DND-41 (cell line): Measurements from ENCODE around the gene ZSWIM8.

Source experiments
- ATAC-seq: fragments of 200-7000 bp; cut with Tn5 transposase; 3 replicates; pipeline ENCODE4 v1.9.1; 2021; ENCODE audit warnings: low read depth; ENCODE audit not compliant: insufficient read depth
- DNase-seq: peaks from one replicate; pipeline ENCODE4 v3.0.0-alpha.2; 2020
- H2AFZ ChIP-seq: 2 replicates; pipeline ENCODE4 v1.6.0; 2012; ENCODE audit warnings: low read depth, low read length
- H3K27ac ChIP-seq: 2 replicates; pipeline ENCODE4 v1.5.1; 2012; ENCODE audit warnings: low read length, inconsistent platforms
- H3K27me3 ChIP-seq: fragments of 200-600 bp; sonication (generic); 2 replicates; pipeline ENCODE4 v1.6.0; 2012; ENCODE audit warnings: low read length, mild to moderate bottlenecking, inconsistent platforms; ENCODE audit not compliant: insufficient read depth, poor library complexity
- H3K36me3 ChIP-seq: 2 replicates; pipeline ENCODE4 v1.5.1; 2012; ENCODE audit warnings: low read length, inconsistent platforms; ENCODE audit not compliant: insufficient read depth
- H3K4me1 ChIP-seq: 2 replicates; pipeline ENCODE4 v1.5.1; 2012; ENCODE audit warnings: mild to moderate bottlenecking, low read length; ENCODE audit not compliant: insufficient read depth
- H3K4me2 ChIP-seq: 2 replicates; pipeline ENCODE4 v1.6.0; 2012; ENCODE audit warnings: mild to moderate bottlenecking, moderate library complexity, low read length, inconsistent platforms; ENCODE audit not compliant: insufficient read depth
- H3K4me3 ChIP-seq, 2 experiments: fragments of 200-600 bp in 1 of 2; shearing (Covaris generic) in 1 of 2; 2 replicates each; pipeline ENCODE4 v1.5.1; 2012 to 2016; ENCODE audit warnings: inconsistent platforms in 2 of 2, low read length in 2 of 2, mild to moderate bottlenecking in 2 of 2, low read depth in 1 of 2, moderate library complexity in 1 of 2
- H3K79me2 ChIP-seq: 2 replicates; pipeline ENCODE4 v1.6.0; 2012; ENCODE audit warnings: low read length, inconsistent platforms; ENCODE audit not compliant: insufficient read depth
- H3K9ac ChIP-seq: 2 replicates; pipeline ENCODE4 v1.6.0; 2012; ENCODE audit warnings: low read depth, mild to moderate bottlenecking, inconsistent platforms, low read length, moderate library complexity
- H3K9me3 ChIP-seq: 2 replicates; pipeline ENCODE4 v1.5.1; 2012; ENCODE audit warnings: low read length, moderate library complexity, mild to moderate bottlenecking, inconsistent platforms; ENCODE audit not compliant: insufficient read depth, severe bottlenecking
- H4K20me1 ChIP-seq: 2 replicates; pipeline ENCODE4 v1.6.0; 2012; ENCODE audit warnings: low read length; ENCODE audit not compliant: insufficient read depth
- CTCF ChIP-seq: IDR thresholded peaks from 2 replicates; pipeline ENCODE4 v1.5.1; 2012; ENCODE audit warnings: borderline replicate concordance, low read length, moderate library complexity, mild to moderate bottlenecking; ENCODE audit not compliant: poor library complexity, severe bottlenecking; ENCODE audit errors: extremely low read depth
- EZH2 ChIP-seq: IDR thresholded peaks from 3 replicates; pipeline ENCODE4 v1.6.1; 2012; ENCODE audit warnings: borderline replicate concordance, low read depth, mild to moderate bottlenecking, moderate library complexity, low read length, inconsistent platforms; ENCODE audit not compliant: severe bottlenecking

Gene ZSWIM8

DNA sequence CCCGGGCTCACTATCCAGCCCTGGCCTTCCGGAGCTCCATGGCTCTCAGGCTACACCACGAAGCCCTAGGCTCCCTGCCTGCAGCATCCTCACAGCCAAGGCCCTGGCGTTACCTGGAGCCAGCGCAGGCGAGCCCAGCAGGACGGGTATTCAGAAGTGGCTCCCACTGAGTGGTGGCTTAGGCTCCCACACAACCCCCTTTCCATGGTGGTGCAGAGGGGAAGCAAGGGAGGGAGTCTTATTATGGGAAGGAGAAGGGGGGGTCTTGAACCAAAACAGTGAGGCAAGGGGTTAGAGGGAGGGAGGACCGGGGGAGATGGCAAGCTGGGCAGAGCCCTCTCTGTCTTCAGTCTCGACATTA, 55.6 kb downstream of the ZSWIM8 start:
- H3K9me3 ChIP-seq, result no peaks in the 10 kb centered on the region
- no peaks in the 10 kb centered on the region for H3K27me3 ChIP-seq
- no peaks in the 10 kb centered on the region for H3K79me2 ChIP-seq
- no peak overlapping the region for H3K9ac ChIP-seq
- H3K4me2 ChIP-seq, result no peak overlapping the region
- ATAC-seq, result no peak; the same call in 2 of the 3 replicates
- no peak for TF ChIP-seq CTCF
- TF ChIP-seq EZH2, result no peak
- no peaks in the 10 kb centered on the region for H4K20me1 ChIP-seq
- no peaks in the 10 kb centered on the region for H3K4me1 ChIP-seq
- H3K4me3 ChIP-seq, result no peak overlapping the region
- DNase-seq, result no peak
- H3K36me3 ChIP-seq, result peaks cover 78% of the 10 kb centered on the region
- no peak overlapping the region for H2AFZ ChIP-seq
- H3K27ac ChIP-seq, result no peak overlapping the region

DNA sequence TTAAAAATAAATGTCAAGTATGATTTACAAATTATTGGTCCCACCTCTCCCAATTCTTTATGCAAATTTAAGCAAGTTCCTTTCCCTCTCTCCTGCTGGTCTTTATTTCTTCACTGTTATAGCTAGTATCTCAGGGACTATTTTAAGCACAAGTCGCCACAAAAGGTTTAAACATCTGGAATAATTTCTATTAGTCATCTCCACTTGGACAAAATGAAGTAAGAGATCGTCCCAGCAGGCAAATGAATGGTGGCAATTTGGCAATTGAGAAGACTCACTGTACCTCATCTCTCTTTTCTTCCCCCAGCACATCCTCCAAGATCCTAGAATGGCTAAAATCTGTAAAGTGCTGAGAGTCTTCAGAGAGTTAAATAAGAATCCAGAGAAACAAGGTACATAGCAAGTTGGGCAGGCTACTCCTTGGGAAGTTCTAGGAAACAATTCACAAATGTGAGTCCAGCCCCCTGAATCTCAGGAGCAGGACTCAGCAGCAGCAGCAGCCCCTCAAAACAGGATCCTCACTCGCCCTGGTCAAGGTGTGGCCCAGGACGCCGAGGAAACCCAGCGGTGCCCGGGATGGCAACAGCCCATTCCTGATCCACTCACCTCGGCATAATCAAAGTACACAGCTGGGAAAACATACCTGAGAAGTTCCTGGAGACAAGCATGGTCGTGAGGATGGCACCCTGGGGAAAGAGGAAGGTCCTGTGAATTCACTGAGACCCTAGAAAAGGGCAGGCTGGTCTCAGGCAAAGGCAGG, 56.3 kb downstream of the ZSWIM8 start:
- no peak for DNase-seq

DNA sequence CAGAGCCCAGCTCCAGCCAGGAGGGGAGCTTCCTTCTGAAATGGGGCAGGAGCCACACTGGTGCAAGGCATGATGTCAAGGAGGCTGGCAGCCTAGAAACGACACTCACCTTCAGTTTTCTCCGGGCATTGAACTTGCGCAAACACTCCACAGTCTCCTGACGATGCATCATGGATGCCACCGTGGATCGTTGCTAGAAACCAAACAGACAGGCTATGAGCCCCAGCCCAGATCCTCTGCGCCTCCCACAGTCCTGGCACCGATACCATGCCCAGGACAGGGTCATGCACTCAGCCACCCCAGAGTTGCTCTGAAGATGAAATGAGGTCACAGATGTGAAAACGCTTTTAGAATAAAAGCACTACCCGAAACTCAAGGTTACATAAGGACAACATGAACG, 56.9 kb downstream of the ZSWIM8 start:
- H3K4me2 ChIP-seq, result no peak overlapping the region
- no peaks in the 10 kb centered on the region for H4K20me1 ChIP-seq
- no peak overlapping the region for H3K9ac ChIP-seq
- no peaks in the 10 kb centered on the region for H3K4me1 ChIP-seq
- no peak overlapping the region for H3K4me3 ChIP-seq
- DNase-seq, result no peak
- H2AFZ ChIP-seq, result no peak overlapping the region
- no peak overlapping the region for H3K27ac ChIP-seq
- TF ChIP-seq EZH2 (no peak), CTCF (no peak)
- ATAC-seq, result no peak
- H3K36me3 ChIP-seq, result peaks cover 78% of the 10 kb centered on the region
- H3K27me3 ChIP-seq, result no peaks in the 10 kb centered on the region
- no peaks in the 10 kb centered on the region for H3K9me3 ChIP-seq
- H3K79me2 ChIP-seq, result no peaks in the 10 kb centered on the region

More for the DNA sequence above, 56.3 kb downstream of the ZSWIM8 start:
- ATAC-seq, result no peak
- Histone ChIP-seq H3K27me3 (no peaks in the 10 kb centered on the region), H3K4me2 (no peak overlapping the region), H3K36me3 (peaks cover 78% of the 10 kb centered on the region), H3K9me3 (no peaks in the 10 kb centered on the region), H3K4me3 (no peak overlapping the region), H3K9ac (no peak overlapping the region), H4K20me1 (no peaks in the 10 kb centered on the region), H2AFZ (no peak overlapping the region), H3K4me1 (no peaks in the 10 kb centered on the region), H3K27ac (no peak overlapping the region), H3K79me2 (no peaks in the 10 kb centered on the region)
- TF ChIP-seq EZH2 (no peak), CTCF (no peak)
